ENCODE data around the gene C11orf24. TPM values are rescaled to one million over a fixed set of nuclear protein-coding genes. Genes with fewer than 3 reads are reported as not detected.

The C11orf24 gene
- total RNA-seq, 1 donor from 2014 or later = 9.7 TPM

DNA sequence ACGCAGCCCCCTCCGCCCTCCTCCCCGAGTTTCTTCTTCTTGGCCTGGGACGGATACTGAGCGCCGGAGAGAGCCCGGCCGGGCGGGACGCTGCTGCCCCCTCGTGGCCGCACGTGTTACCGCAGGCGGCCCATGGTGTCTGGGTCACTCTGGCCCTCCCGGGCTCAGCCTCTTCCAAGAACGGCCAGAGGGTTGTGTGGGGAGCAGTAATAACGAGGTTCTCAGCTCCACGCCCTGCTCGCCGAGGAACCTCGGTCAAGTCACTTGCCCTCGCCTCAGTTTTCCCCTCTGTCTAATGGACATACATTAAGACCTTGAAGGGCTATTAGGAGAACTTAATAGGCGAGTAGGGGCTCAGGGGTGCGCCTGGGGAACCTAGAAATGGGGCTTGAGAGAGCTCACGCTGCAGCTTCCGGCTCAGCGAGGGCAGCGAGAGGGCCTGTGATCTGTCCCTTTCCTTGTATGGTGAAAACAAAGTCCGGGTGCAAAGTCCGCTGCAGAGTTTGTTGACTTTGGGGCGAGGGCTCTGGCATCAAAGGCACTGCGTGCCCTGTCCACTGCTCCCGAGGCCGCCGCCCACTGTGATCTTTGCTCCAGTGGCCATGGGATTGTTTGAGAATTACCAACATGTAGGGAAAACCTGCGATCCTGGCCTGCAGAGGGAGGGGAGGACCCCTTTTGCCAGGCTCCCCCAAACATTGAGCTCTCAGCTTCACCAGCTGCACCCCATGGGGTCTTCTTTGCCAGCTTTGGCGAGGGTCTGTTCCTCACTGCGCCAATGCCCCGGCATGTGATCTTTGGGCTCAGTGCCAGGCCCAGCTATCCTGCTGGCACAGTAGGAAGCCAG lies 26.3 kb upstream of the C11orf24 start:
- Mint-ChIP-seq H3K27ac (no peak overlapping the region), H3K4me3 (no peak overlapping the region), H3K9me3 (no peaks in the 10 kb centered on the region), H3K4me1 (no peaks in the 10 kb centered on the region), H3K36me3 (no peaks in the 10 kb centered on the region), H3K27me3 (ENCODE audit: insufficient read depth, low read depth) (peaks cover 3% of the 10 kb centered on the region)
- H3K9ac ChIP-seq = no peak overlapping the region
- no peaks in the 10 kb centered on the region for H3K9me3 ChIP-seq (ENCODE audit: low read depth)
- no peaks in the 10 kb centered on the region for H3K4me1 ChIP-seq
- peak; percentile 84 for DNase-seq (ENCODE audit: low spot score)
- H3K27me3 ChIP-seq = no peaks in the 10 kb centered on the region
- no peaks in the 10 kb centered on the region for H3K36me3 ChIP-seq
- H3F3A ChIP-seq (ENCODE audit: low read depth) = no peaks in the 10 kb centered on the region
- H3K79me2 ChIP-seq (ENCODE audit: low read depth) = no peaks in the 10 kb centered on the region
- H3K4me2 ChIP-seq = no peak overlapping the region
- H3K27ac ChIP-seq = no peak overlapping the region
- no peaks in the 10 kb centered on the region for H4K20me1 ChIP-seq (ENCODE audit: low read depth)
- H3K4me3 ChIP-seq = no peak overlapping the region
- TF ChIP-seq, protein P1, sequence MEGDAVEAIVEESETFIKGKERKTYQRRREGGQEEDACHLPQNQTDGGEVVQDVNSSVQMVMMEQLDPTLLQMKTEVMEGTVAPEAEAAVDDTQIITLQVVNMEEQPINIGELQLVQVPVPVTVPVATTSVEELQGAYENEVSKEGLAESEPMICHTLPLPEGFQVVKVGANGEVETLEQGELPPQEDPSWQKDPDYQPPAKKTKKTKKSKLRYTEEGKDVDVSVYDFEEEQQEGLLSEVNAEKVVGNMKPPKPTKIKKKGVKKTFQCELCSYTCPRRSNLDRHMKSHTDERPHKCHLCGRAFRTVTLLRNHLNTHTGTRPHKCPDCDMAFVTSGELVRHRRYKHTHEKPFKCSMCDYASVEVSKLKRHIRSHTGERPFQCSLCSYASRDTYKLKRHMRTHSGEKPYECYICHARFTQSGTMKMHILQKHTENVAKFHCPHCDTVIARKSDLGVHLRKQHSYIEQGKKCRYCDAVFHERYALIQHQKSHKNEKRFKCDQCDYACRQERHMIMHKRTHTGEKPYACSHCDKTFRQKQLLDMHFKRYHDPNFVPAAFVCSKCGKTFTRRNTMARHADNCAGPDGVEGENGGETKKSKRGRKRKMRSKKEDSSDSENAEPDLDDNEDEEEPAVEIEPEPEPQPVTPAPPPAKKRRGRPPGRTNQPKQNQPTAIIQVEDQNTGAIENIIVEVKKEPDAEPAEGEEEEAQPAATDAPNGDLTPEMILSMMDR (IDR thresholded peaks at IDR 0.05) = peak; percentile 95
- no peak for TF ChIP-seq EZH2phosphoT487 (IDR thresholded peaks at IDR 0.05)
- H2AFZ ChIP-seq (replicated peaks) = peak overlapping the region; percentile 84

DNA sequence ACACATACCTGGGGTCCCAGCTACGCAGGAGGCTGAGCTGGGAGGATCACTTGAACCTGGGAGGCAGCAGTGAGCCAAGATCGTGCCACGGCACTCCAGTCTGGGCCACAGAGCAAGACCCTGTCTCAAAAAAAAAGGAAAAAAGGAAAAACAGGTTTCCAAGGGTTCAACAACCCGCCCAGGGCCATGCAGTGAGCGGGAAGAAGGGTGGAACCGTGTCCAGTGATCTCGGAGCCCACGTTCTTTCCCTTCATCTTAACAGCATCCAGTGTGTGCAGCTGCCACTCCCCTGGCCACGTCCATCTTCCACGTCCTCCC lies 25.7 kb upstream of the C11orf24 start:
- Histone ChIP-seq H3K36me3 (no peaks in the 10 kb centered on the region), H3K27me3 (no peaks in the 10 kb centered on the region), H3F3A (ENCODE audit: low read depth) (no peaks in the 10 kb centered on the region), H3K9me3 (ENCODE audit: low read depth) (no peaks in the 10 kb centered on the region), H3K79me2 (ENCODE audit: low read depth) (no peaks in the 10 kb centered on the region), H3K9ac (no peak overlapping the region), H3K4me3 (no peak overlapping the region), H3K4me2 (no peak overlapping the region), H3K4me1 (no peaks in the 10 kb centered on the region), H4K20me1 (ENCODE audit: low read depth) (no peaks in the 10 kb centered on the region), H3K27ac (no peak overlapping the region), H2AFZ (replicated peaks) (peak overlapping the region; percentile 43)
- TF ChIP-seq, protein P1 (IDR thresholded peaks at IDR 0.05) = no peak
- TF ChIP-seq EZH2phosphoT487 (IDR thresholded peaks at IDR 0.05) = no peak
- TF ChIP-seq EZH2 (IDR thresholded peaks at IDR 0.05) = no peak
- no peak for DNase-seq (ENCODE audit: low spot score)
- Mint-ChIP-seq H3K27me3 (ENCODE audit: insufficient read depth, low read depth) (peaks cover 2% of the 10 kb centered on the region), H3K27ac (no peak overlapping the region), H3K4me3 (no peak overlapping the region), H3K9me3 (no peaks in the 10 kb centered on the region), H3K4me1 (no peaks in the 10 kb centered on the region), H3K36me3 (no peaks in the 10 kb centered on the region)

DNA sequence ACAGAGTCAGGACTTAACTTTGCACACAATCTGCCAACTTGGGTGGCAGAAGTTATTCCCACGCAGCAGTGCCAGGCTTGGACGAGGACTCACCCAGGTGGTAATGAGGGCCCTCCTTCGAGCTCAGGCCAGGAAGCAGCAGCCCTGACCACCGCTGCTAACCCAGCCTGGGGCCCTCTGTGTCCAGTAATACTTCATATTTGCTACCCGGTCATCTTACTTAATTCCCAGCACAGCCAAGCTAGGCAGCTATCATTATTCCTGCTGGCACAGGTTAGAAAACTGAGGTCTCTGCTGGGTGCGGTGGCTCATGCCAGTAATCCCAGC lies 25.2 kb upstream of the C11orf24 start:
- Histone ChIP-seq H2AFZ (replicated peaks) (peak overlapping the region; percentile 43), H3K4me1 (no peaks in the 10 kb centered on the region), H3K27me3 (no peaks in the 10 kb centered on the region), H3F3A (ENCODE audit: low read depth) (no peaks in the 10 kb centered on the region), H3K9me3 (ENCODE audit: low read depth) (no peaks in the 10 kb centered on the region), H3K79me2 (ENCODE audit: low read depth) (no peaks in the 10 kb centered on the region), H3K36me3 (no peaks in the 10 kb centered on the region), H3K27ac (no peak overlapping the region), H3K4me3 (no peak overlapping the region), H4K20me1 (ENCODE audit: low read depth) (no peaks in the 10 kb centered on the region), H3K4me2 (no peak overlapping the region), H3K9ac (no peak overlapping the region)
- no peaks in the 10 kb centered on the region for H3K9me3 Mint-ChIP-seq
- no peak for DNase-seq (ENCODE audit: low spot score)
- no peaks in the 10 kb centered on the region for H3K4me1 Mint-ChIP-seq
- no peak overlapping the region for H3K4me3 Mint-ChIP-seq
- H3K27me3 Mint-ChIP-seq (ENCODE audit: insufficient read depth, low read depth) = peaks cover 2% of the 10 kb centered on the region
- TF ChIP-seq, protein P1 (IDR thresholded peaks at IDR 0.05) = no peak
- TF ChIP-seq EZH2phosphoT487 (IDR thresholded peaks at IDR 0.05) (no peak), EZH2 (IDR thresholded peaks at IDR 0.05) (no peak)
- peak overlapping the region; percentile 33 for H3K27ac Mint-ChIP-seq
- H3K36me3 Mint-ChIP-seq = no peaks in the 10 kb centered on the region

All from neural progenitor cell (in vitro differentiated cells).